SK-N-SH (cell line): ENCODE results near the gene AGAP2. TPM values are rescaled to one million over a fixed set of nuclear protein-coding genes. Genes with fewer than 3 reads are reported as not detected.

Experiments
- CTCF ChIA-PET: fragments of 300-600, 350-600 bp; formaldehyde crosslinking; extraction: SDS; loops from one replicate; lab custom pipeline; 2021; lab: Yijun Ruan, JAX
- POLR2A ChIA-PET: fragments of 350-600 bp; sonication (Branson Sonifier 250); formaldehyde crosslinking; extraction: SDS; loops from one replicate; lab custom pipeline; 2020; ENCODE audit warnings: antibody characterized with exemption, inconsistent platforms; lab: Yijun Ruan, JAX
- DNase-seq: peaks from one replicate; pipeline ENCODE4 v3.0.0; 2012
- H2AFZ ChIP-seq: fragments of 200-600 bp; sonication (generic); 2 replicates; pipeline ENCODE4 v1.8.1; 2016; ENCODE audit warnings: antibody characterized with exemption, mild to moderate bottlenecking, low read depth
- H3F3A ChIP-seq: fragments of 200-600 bp; sonication (generic); replicated peaks from 2 replicates; pipeline ENCODE3; 2016; ENCODE audit warnings: antibody characterized with exemption, mild to moderate bottlenecking; ENCODE audit not compliant: insufficient read depth
- H3K27ac ChIP-seq, 2 experiments: fragments of 200-500 bp in 1 of 2; fragments of 200-600 bp in 1 of 2; sonication (Bioruptor generic) in 1 of 2; sonication (generic), shearing (Covaris generic) in 1 of 2; 2 replicates each; pipeline versions ENCODE4 v1.5.1 to v1.6.1; 2014 to 2016; ENCODE audit warnings: low read depth in 2 of 2, inconsistent platforms in 1 of 2, low read length in 1 of 2, mild to moderate bottlenecking in 1 of 2, mixed read lengths in 1 of 2
- H3K27me3 ChIP-seq: fragments of 200-600 bp; sonication (generic), shearing (Covaris generic); 2 replicates; pipeline ENCODE4 v1.6.1; 2016; ENCODE audit warnings: mixed run types; ENCODE audit not compliant: insufficient read depth
- H3K36me3 ChIP-seq, 2 experiments: fragments of 200-500 bp in 1 of 2; fragments of 200-600 bp in 1 of 2; sonication (Bioruptor generic) in 1 of 2; sonication (generic) in 1 of 2; replicated peaks in 1 of 2; 2 replicates each; pipeline versions ENCODE3 to v1.5.1; 2014 to 2016; ENCODE audit warnings: low read length in 1 of 2, mild to moderate bottlenecking in 1 of 2; ENCODE audit not compliant: insufficient read depth in 2 of 2, control insufficient read depth in 1 of 2
- H3K4me1 ChIP-seq, 2 experiments: fragments of 200-500 bp in 1 of 2; fragments of 200-600 bp in 1 of 2; sonication (Bioruptor generic) in 1 of 2; sonication (generic), shearing (Covaris generic) in 1 of 2; 2 replicates each; pipeline versions ENCODE4 v1.5.1 to v1.6.1; 2014 to 2016; ENCODE audit warnings: low read depth in 1 of 2, low read length in 1 of 2, mixed run types in 1 of 2; ENCODE audit not compliant: insufficient read depth in 2 of 2, control insufficient read depth in 1 of 2
- H3K4me2 ChIP-seq: fragments of 200-600 bp; sonication (generic), shearing (Covaris generic); 2 replicates; pipeline ENCODE4 v1.6.1; 2017; ENCODE audit warnings: mixed run types
- H3K4me3 ChIP-seq, 2 experiments: fragments of 200-500 bp in 1 of 2; fragments of 200-600 bp in 1 of 2; sonication (Bioruptor generic) in 1 of 2; sonication (generic), shearing (Covaris generic) in 1 of 2; 2 replicates each; pipeline versions ENCODE4 v1.5.1 to v1.8.1; 2014 to 2016; ENCODE audit warnings: low read depth in 2 of 2, inconsistent platforms in 1 of 2, low read length in 1 of 2, mild to moderate bottlenecking in 1 of 2, mixed read lengths in 1 of 2, moderate library complexity in 1 of 2
- H3K79me2 ChIP-seq: fragments of 200-600 bp; sonication (generic); 2 replicates; pipeline ENCODE4 v1.8.1; 2017; ENCODE audit warnings: mild to moderate bottlenecking; ENCODE audit not compliant: insufficient read depth
- H3K9ac ChIP-seq: fragments of 200-600 bp; sonication (generic); 2 replicates; pipeline ENCODE4 v1.6.1; 2017; ENCODE audit warnings: mixed run types
- H3K9me2 ChIP-seq: fragments of 200-600 bp; sonication (generic); 2 replicates; pipeline ENCODE4 v1.6.1; 2017; ENCODE audit warnings: mixed run types
- H3K9me3 ChIP-seq: fragments of 200-600 bp; sonication (generic); 2 replicates; pipeline ENCODE4 v1.6.1; 2017; ENCODE audit warnings: mixed run types, mild to moderate bottlenecking, moderate library complexity
- H4K20me1 ChIP-seq: fragments of 200-600 bp; sonication (generic); 2 replicates; pipeline ENCODE4 v1.6.1; 2017; ENCODE audit warnings: mild to moderate bottlenecking, mixed run types; ENCODE audit not compliant: insufficient read depth
- ELF1 ChIP-seq: IDR thresholded peaks from 2 replicates; pipeline ENCODE4 v1.4.0; 2012
- EZH2phosphoT487 ChIP-seq: fragments of 200-600 bp; sonication (generic); IDR thresholded peaks from 2 replicates; pipeline ENCODE4 v1.6.1; 2017; ENCODE audit warnings: low read depth, mixed run types, mild to moderate bottlenecking, antibody characterized with exemption, moderate library complexity, borderline replicate concordance
- FOXJ3 ChIP-seq: sonication (generic); formaldehyde crosslinking; IDR thresholded peaks from 2 replicates; pipeline ENCODE4 v1.5.1; 2020; ENCODE audit warnings: mild to moderate bottlenecking, missing genetic modification reagents
- JUND ChIP-seq: IDR thresholded peaks from 2 replicates; pipeline ENCODE4 v1.4.0; 2012
- MEF2A ChIP-seq: IDR thresholded peaks from 2 replicates; pipeline ENCODE4 v1.4.0; 2012; ENCODE audit warnings: low read depth, borderline replicate concordance
- MXI1 ChIP-seq: IDR thresholded peaks from 2 replicates; pipeline ENCODE4 v1.6.1; 2012; ENCODE audit warnings: mild to moderate bottlenecking, low read depth, low read length, improper control_type of control experiment
- RCOR1 ChIP-seq: fragments of 150-350 bp; IDR thresholded peaks from 2 replicates; pipeline ENCODE4 v1.6.1; 2017; ENCODE audit warnings: antibody characterized with exemption, low read length
- RFX5 ChIP-seq: IDR thresholded peaks from 2 replicates; pipeline ENCODE4 v1.6.1; 2012; ENCODE audit warnings: mild to moderate bottlenecking, improper control_type of control experiment, low read length
- SIN3A ChIP-seq: IDR thresholded peaks from 2 replicates; pipeline ENCODE4 v1.6.1; 2012; ENCODE audit warnings: low read depth, mild to moderate bottlenecking, low read length, moderate library complexity, borderline replicate concordance
- TAF1 ChIP-seq: IDR thresholded peaks from 2 replicates; pipeline ENCODE4 v1.6.1; 2012; ENCODE audit warnings: low read depth, mild to moderate bottlenecking, low read length, moderate library complexity, borderline replicate concordance
- TCF12 ChIP-seq: IDR thresholded peaks from 2 replicates; pipeline ENCODE4 v1.4.0; 2012
- TEAD4 ChIP-seq: IDR thresholded peaks from 2 replicates; pipeline ENCODE4 v1.4.0; 2012; ENCODE audit warnings: mild to moderate bottlenecking, borderline replicate concordance; ENCODE audit not compliant: insufficient read depth
- YY1 ChIP-seq: IDR thresholded peaks from 2 replicates; pipeline ENCODE4 v1.4.0; 2012; ENCODE audit warnings: low read depth, mild to moderate bottlenecking
- ZBTB33 ChIP-seq: IDR thresholded peaks from 2 replicates; pipeline ENCODE4 v1.4.0; 2012; ENCODE audit warnings: low read depth, borderline replicate concordance
- WGBS: methylation state at CpG from one replicate; pipeline ENCODE4 v1.1.6; 2017; ENCODE audit warnings: low lambda C conversion rate; 5-methylcytosine and 5-hydroxymethylcytosine counted together
- polyA plus RNA-seq, 3 experiments: library from polyadenylated mRNA; depleted of rRNA; stranded (reverse); fragments of >200 nt; gene quantifications; 2 replicates each; pipeline ENCODE4 v1.2.3, GENCODE V29; 2012
- TF ChIP-seq, protein P1 (sequence below): fragments of 200-600 bp; sonication (generic); IDR thresholded peaks from 2 replicates; pipeline ENCODE4 v1.6.1; 2017; ENCODE audit warnings: antibody characterized with exemption, mild to moderate bottlenecking, moderate library complexity

AGAP2 gene
- polyA plus RNA-seq (2012; rRNA removed): 3.9 and 5.2 TPM in 2 replicates
- polyA plus RNA-seq (2012; cell fraction: cytosol; rRNA removed): 1.7 and 2.9 TPM in 2 replicates
- polyA plus RNA-seq (2012; cell fraction: nucleus; rRNA removed): 19.2 and 24.6 TPM in 2 replicates

- Histone ChIP-seq H2AFZ (peak within 1 kb of the TSS; percentile 63; the same call in 1 of the 2 replicates), H3F3A (peaks cover 17% of the 10 kb centered on the region), H3K4me1 (peaks cover 0 to 29% of the 10 kb centered on the region in 2 experiments; a peak in 2 of 4 replicates), H3K4me2 (peak within 1 kb of the TSS; percentile 87), H3K4me3 (peak within 1 kb of the TSS; percentile 63 to 68), H3K9ac (peak within 1 kb of the TSS; percentile 55), H3K27ac (peak within 1 kb of the TSS in 1 of 2 experiments; percentile 78; a peak in 2 of 4 replicates), H3K79me2 (no peaks in the 10 kb centered on the region)
- 3% methylated on average over 34 of the region's 36 CpGs for WGBS
- CTCF ChIA-PET: interaction anchor here (0.8 to 7.1 kb wide), 7 partner anchors 12 to 156 kb away, joined by 3 to 133 read pairs (median 5); partner anchors contain the start of gene B4GALNT1
- peak; percentile 91 for TF ChIP-seq JUND
- TF ChIP-seq TEAD4: no peak
- TF ChIP-seq ZBTB33: no peak
- TF ChIP-seq RCOR1: peak; percentile 61; the same call in 1 of the 2 replicates
- no peak for TF ChIP-seq SIN3A
- peak; percentile 69; the same call in 1 of the 2 replicates for TF ChIP-seq YY1
- no peak for TF ChIP-seq ELF1
- TF ChIP-seq EZH2phosphoT487: no peak
- no peak for TF ChIP-seq MEF2A
- TF ChIP-seq, protein P1, sequence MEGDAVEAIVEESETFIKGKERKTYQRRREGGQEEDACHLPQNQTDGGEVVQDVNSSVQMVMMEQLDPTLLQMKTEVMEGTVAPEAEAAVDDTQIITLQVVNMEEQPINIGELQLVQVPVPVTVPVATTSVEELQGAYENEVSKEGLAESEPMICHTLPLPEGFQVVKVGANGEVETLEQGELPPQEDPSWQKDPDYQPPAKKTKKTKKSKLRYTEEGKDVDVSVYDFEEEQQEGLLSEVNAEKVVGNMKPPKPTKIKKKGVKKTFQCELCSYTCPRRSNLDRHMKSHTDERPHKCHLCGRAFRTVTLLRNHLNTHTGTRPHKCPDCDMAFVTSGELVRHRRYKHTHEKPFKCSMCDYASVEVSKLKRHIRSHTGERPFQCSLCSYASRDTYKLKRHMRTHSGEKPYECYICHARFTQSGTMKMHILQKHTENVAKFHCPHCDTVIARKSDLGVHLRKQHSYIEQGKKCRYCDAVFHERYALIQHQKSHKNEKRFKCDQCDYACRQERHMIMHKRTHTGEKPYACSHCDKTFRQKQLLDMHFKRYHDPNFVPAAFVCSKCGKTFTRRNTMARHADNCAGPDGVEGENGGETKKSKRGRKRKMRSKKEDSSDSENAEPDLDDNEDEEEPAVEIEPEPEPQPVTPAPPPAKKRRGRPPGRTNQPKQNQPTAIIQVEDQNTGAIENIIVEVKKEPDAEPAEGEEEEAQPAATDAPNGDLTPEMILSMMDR: no peak
- no peak for TF ChIP-seq MXI1
- TF ChIP-seq TAF1: peak; percentile 16; the same call in 1 of the 2 replicates
- TF ChIP-seq TCF12: no peak
- peak; percentile 81 for TF ChIP-seq RFX5
- no peak for TF ChIP-seq FOXJ3
- TF ChIP-seq, all 33 proteins: peak for 5
- Histone ChIP-seq H4K20me1 (no peaks in the 10 kb centered on the region), H3K9me3 (no peaks in the 10 kb centered on the region), H3K9me2 (no peaks in the 10 kb centered on the region), H3K27me3 (no peaks in the 10 kb centered on the region), H3K36me3 (peaks cover 0 to 2% of the 10 kb centered on the region in 2 experiments)
- DNase-seq: peak; percentile 91
- POLR2A ChIA-PET: no interaction called here
Measured at GRCh38 chr12:57738661-57739237, at the start of gene AGAP2. AGAP2 (minus strand) TSS chr12:57738742; CDS start chr12:57738246, 496 bp downstream.
